GM12872 (cell line): ENCODE data around the gene ANK2.

Experiments used
- TF ChIP-seq, protein P1 (sequence below): IDR thresholded peaks from 3 replicates; pipeline ENCODE4 v1.5.1; 2011; ENCODE audit warnings: low read depth, mild to moderate bottlenecking, low read length, moderate library complexity; ENCODE audit not compliant: insufficient read depth

The ANK2 gene

DNA sequence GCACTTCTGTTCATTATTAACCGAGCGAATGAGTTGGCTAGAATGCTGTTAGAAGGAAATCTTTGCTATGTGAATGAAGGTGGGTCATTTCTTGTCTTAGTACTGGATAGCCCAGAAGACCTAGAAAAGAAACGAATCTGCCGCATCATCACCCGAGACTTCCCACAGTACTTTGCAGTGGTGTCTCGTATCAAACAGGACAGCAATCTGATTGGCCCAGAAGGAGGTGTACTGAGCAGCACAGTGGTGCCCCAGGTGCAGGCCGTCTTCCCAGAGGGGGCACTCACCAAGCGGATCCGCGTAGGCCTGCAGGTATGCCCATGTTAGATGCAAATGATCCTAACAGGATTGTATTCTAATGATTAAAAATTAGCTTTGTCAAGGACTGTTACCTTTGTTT, 286.3 kb downstream of the ANK2 start:
- TF ChIP-seq, protein P1, sequence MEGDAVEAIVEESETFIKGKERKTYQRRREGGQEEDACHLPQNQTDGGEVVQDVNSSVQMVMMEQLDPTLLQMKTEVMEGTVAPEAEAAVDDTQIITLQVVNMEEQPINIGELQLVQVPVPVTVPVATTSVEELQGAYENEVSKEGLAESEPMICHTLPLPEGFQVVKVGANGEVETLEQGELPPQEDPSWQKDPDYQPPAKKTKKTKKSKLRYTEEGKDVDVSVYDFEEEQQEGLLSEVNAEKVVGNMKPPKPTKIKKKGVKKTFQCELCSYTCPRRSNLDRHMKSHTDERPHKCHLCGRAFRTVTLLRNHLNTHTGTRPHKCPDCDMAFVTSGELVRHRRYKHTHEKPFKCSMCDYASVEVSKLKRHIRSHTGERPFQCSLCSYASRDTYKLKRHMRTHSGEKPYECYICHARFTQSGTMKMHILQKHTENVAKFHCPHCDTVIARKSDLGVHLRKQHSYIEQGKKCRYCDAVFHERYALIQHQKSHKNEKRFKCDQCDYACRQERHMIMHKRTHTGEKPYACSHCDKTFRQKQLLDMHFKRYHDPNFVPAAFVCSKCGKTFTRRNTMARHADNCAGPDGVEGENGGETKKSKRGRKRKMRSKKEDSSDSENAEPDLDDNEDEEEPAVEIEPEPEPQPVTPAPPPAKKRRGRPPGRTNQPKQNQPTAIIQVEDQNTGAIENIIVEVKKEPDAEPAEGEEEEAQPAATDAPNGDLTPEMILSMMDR, result no peak

DNA sequence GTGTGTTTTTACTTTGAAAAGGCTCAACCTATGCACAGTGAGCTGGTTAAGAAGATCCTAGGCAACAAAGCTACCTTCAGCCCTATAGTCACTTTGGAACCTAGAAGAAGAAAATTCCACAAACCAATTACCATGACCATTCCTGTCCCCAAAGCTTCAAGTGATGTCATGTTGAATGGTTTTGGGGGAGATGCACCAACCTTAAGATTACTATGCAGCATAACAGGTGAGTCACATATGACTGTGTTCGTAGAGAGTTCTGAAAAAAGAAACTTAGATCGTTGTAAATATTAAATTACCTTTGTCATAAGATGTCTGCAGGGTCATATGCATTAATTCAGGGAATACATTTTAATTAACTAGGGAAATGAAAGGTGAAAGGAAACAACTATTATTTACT, 287.1 kb downstream of the ANK2 start:
- TF ChIP-seq, protein P1, result no peak

DNA sequence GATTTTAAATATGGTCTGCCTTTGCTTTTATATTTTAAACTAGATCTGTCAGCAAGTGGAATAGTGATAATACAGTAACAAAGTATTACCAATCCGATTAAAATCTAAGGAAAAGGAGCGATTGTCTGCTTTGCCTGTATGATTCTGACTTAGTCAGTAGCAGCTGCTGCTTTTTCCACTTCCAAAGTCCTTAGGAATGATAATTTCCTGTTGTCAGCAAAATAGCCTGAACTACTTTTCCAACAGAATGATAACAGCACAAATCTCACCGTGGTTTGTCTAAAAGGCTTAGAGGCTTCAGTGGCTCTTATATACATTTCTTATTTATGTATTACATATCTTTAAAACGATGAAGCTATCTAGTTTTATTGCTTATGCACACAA, 290.0 kb downstream of the ANK2 start:
- TF ChIP-seq, protein P1, result no peak

DNA sequence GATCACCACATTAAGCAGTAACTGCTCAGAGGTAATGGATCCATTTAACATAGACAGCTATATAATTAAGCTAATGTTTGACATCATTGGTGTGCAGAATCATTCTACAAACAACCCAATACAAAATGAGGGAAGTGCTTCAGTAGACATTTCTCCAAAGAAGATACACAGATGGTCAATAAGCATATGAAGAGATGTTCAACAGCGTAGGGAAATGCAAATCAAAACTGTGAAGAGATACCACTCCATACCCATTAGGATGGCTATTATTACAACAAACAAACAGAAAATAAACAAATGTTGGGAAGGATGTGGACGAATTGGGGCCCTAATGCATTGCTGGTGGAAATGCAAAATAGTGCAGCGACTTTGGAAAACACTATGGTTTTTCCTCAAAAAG, 294.6 kb downstream of the ANK2 start:
- TF ChIP-seq, protein P1, result no peak

DNA sequence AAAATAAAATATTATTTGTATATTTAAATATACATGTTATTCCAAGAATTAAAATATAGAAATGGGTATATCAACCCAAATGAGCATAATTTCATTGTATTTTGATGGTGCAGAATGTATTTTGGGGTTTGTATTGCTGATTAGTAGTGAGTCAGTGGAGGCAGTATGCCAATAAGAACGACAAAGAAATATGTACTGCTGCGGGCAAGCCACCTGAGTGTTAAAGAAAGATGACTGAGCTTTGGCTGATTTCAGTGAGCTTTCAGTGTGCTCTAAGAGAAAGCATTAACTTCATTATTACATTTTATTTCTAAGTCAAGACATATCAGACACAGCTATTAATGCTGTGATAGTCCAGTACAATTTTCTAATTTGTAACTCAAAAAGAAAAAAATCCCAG, 297.8 kb downstream of the ANK2 start:
- TF ChIP-seq, protein P1, result no peak

DNA sequence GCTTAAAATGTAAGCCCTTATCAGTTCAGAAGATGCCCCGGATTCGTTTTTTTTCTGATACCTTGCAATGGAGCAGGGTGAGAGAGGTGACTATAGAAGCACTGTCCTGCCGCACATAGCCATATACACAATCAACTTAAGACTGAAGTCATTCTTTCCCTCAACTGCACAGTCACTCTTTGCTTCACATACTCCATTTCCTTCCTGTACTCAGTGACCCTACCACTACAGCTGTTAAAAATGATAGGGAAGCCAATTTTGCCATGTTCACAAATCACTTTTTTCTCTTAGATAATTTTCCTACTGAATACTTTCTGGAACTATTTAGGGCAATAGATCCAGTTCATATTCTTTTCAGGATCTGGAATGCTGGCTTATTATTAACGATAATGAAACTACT, 300.0 kb downstream of the ANK2 start:
- TF ChIP-seq, protein P1, result no peak

DNA sequence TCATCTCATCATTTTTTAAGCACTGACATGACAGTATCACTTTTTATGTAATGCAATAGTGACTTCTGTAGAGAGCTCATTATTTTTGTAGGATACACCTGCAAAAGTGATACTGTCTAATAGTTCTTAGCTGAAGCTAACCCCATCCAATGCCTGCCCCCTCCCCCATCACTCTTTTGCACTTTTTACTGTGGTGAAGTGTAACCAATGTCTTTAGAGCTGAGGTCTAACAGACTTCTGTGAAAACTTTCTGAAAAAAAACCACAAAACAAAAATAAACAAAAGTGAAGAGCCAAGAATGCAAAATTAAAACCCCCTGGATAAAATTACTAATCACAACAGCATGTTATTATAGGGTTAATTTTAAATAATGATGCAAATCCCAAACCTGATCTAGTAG, 301.1 kb downstream of the ANK2 start:
- TF ChIP-seq, protein P1, result no peak
